ENCODE measurements around the gene PFKFB3.
"Not testable (repeated sequence)": the region's sequence is repeated elsewhere in the genome, so short reads cannot be mapped to it uniquely, and the experiment has no call there.

Gene PFKFB3

DNA sequence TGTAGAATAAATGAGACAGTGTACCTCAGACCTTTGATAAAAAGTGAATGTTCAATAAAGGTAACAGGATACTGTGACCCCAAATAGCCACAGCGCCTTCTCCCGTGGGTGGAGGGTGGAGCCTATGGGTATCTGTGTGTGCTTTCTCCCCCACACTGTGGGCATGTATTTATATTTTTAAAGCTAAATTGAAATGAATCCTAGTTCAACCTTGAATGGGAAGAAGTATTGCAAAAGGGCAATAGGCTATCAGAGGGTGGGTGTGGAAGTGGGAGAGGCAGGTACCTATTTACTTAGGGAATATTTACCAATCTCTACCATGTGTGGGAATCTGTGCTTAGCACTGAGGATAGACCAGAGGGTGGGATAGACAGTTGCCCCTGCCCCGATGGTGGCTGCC, 68.9 kb downstream of the PFKFB3 start:
- no peak for DNase-seq

DNA sequence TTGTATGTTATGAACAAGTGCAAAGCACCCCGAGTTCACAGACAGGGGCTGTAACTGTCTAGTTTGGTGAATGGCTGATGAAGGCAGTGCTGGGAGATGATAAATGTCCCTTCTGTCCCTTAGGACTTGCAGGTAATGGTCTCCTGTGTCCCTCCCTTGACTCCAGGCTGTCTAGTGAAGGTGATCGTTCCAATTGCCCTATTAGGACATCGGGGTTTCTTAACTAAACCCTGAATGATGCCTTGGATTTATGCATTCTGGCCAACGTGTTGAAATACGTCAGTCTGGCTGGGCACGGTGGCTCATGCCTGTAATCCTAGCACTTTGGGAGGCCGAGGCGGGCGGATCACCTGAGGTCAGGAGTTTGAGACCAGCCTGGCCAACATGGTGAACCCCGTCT, 69.4 kb downstream of the PFKFB3 start:
- no peak for DNase-seq

DNA sequence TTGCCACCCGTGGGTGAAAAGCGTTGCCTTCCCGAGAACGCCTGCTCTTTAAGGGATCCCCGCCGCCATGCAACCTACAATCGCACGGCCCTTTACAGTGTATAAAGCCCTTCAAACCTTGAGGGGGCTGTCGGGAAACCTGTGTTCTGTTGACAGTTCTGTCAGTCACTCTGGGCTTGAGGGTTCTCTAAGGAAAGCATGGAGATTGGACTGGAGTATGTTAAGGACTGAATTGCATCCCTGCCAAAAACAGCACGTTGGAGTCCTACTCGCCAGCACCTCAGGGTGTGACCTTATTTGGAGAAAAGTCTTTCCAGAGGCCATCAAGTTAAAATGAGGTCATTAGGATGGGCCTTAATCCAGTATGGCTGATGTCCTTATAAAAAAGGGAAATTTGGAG, 70.6 kb downstream of the PFKFB3 start:
- DNase-seq, result no peak

DNA sequence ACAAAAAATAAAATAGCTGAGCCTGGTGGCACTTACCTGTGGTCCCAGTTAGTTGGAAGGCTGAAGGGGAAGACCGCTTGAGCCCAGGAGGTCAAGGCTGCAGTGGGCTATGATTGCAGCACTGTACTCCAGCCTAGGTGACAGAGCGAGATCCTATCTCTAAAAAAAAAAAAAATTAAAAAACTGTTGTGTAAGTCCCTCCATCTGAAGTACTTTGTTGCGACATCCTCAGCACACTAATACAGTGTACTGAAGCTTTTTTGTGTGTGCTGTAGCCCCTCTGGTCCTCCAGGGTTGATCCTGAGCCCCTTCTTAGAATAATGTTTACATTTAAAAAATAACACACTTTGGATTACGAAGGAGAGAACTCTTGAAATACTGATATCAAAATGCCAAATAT, 71.3 kb downstream of the PFKFB3 start:
- no peak for DNase-seq

DNA sequence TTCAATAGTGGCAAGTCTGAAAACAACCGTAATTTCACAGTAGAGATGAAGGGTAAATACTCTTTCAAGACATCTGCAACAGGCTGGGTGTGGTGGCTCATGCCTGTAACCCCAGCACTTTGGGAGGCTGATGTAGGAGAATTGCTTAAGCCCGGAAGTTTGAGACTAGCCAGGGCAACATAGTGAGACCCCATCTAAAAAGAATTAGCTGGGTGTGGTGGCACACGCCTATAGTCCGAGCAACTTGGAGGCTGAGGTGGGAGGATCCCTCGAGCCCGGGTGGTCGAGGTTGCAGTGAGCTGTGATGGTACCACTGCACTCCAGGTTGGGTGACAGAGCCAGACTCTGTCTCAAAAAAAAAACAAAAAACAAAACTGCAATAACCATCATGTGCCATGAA, 71.8 kb downstream of the PFKFB3 start:
- DNase-seq, result no peak

DNA sequence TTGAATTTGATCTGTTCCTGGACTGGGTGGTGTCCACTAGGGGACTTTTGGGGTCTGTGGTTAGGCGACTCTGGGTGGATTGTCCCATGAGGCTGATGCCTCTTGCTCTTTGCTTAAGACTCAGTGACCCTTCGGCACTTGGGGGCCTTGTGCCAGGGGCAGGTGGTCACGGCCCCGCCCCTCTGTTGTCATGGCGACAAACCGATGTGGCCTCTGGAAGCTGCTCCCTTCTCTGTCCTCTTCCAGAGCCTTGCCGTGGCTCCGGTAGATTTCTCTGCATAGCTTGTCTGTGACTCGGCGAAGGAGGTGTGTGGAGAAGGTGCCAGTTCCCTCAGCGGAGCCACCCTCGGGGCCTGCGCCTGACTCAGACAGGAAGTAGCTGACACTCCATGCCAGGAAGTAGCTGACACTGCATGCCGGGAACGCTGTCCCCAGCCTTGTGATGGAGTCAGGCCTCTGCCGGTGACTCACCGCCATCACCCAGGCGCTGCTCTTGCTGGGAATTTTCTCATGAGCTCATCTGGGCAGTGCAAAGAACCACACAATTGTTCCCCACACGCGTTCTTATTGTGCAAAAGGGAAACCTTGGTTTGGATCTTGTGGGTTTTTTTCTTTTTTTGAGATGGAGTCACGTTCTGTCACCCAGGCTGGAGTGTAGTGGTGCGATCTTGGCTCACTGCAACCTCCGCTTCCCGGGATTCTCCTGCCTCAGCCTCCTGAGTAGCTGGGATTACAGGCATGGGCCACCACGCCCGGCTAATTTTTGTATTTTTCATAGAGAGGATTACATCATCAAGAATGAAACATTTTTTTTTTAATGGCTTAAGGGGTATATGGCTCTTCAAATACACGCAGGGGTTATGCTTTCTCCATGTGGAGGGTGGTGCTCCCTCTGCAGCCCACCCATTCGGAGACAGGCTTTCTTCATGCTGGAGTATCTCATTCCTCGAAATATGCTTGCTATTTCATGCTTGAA, 72.6 kb downstream of the PFKFB3 start:
- DNase-seq, result peak in 48 of 51 donors; percentile 13 to 95 (median 64)

DNA sequence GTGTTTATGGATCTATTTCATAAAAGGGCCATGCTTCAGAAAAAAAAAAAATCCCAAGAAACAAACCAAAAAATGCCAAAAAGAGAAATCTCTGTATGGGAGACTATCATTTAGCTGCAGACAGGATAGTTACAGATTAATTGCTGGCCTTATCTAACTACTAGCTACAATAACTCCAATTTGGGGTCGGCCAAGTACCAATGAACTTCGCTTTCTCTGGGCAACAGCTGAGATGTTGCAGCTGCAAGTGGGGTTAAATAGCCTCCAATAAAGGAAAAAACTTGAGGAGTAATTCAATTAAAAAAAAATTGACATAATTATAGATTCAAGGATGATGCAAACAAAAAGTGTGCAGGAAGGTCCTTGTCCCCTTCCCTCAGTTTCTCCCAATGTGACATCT, 73.6 kb downstream of the PFKFB3 start:
- DNase-seq, result no peak

DNA sequence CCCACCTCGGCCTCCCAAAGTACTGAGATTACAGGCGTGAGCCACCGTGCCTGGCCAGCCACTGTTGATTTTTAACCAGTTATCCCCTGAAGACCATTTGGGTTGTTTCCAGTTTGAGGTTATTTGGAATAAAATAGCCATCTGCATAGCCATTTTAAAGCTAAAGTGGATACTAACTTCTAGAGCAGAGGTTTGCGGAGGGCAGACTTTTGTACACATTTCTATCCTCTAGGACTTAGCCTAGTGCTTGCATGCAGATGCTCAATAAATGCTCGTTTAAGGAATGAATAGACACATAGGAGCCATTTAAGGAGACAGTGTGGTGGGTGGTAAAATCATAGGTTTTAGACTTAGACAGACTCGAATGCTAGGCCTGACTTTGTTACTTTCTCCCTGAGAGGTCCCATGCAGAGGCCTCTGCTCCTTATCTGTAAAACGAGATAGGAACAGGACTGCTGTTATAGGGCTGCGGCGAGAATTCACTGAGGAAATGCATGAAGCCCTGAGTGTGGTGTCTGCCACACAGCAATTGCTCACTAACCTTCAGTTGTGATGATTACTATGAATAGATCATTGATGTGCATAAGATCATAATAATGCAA, 75.9 kb downstream of the PFKFB3 start:
- no peak for DNase-seq

DNA sequence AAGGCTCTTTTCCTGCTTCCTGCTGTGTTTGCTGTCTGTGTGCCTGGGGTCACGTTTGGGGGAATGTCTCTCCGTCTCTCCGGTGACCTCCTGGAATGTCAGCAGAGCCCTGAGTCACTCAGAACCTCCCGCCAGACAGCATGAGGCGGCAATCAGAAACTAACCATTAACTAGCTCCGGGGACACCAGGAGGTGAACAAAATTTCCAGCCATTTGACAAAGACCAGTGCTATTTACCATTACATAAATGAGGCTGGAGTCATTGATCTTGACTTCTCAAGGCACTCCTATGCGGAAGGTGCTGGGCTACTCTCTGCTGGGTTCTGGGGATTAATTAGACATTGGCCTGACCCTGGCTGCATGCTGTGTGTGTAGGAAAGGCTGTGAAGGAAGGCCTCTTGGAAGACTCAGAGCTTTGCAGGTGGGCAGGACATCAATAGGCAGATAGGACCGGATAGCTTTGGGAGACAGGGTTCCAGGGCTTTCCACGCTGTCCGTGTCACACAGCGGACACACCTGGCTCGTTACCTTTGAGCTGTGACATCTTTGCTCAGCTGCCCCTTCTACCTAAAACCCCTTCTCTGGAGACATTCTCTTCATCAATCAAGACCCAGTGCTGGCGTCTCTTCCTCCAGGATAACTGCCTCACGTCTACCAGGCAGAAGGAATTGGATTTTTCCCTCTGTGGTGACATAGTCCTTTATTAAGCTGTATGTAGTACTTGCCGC, 77.0 kb downstream of the PFKFB3 start:
- DNase-seq, result peak in 14 of 51 donors; percentile 9 to 61 (median 29)

DNA sequence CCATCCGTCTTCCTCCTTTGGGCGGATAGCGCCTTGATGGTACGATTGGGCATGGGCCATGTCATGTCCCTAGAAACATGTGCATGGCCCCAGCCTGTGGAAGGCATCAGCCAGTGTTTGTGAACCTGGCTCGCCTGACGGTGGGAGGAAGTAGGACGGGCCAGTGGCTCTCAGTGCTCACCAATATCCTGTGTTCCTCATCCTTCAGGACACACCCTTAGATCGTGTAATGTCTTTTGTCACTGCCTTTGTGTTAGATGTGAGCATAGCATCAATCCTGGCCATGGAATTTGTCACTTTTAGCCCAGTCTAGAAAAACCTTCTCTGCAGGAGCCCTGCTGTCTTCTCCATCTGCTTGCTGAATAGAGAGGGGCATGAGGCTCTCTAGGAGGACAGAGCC, 77.6 kb downstream of the PFKFB3 start:
- DNase-seq, result no peak

DNA sequence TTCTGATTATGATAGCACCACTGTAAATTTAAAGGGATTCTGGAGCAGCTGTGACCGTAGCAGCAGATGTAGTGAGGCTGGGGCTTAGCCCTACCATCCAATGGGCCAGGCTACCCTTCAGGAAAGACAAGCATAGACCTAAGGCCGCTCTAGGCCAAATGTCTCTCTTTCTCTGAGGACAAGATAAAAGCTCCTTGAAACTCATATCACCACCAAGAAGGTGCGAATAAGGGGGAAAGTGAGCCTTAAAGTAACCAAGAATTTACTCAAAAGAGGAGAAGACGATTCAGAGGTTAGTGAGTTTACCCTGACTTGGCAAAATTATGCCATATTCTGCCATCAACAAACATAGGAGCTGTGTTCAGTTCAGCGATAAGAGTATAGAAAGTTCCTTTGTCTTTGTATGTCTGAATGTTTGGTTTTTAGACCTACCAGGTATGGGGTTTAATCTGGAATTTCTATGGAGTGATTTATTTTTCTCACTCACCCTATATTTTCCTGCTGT, 79.8 kb downstream of the PFKFB3 start:
- DNase-seq, result no peak

DNA sequence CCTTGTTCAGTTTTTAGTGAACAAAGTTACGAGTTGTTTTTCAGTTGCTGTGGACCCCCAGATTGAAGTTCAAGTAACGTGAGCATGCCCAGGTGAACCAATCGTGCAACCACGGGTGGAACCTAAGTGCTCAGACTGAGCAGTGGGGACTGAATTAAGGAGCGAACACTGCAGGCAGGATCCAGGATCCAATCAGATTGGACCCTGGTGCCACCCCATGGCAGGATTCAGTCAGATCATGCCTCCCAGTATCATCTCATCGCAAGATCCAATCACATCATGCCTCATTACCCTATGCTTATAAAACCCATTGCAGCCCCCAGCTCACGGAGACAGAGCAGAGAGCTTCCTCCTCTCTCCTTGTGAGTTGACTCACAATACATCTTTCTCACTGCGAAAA, 80.9 kb downstream of the PFKFB3 start:
- DNase-seq, result no peak

DNA sequence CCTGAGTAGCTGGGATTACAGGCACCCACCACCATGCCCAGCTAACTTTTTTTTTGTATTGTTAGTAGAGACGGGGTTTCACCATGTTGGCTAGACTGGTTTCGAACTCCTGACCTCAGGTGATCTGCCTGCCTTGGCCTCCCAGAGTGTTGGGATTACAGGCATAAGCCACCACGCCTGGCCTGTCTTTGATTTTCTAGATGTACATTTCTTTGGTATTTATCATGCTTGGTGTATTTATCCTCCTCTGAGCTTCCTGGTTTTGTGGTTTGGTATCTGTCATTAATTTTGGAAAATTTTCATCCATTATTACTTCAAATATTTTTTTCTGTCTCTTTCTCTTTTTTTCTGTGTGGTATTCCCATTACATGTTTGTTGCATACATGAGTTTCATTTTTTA, 87.9 kb downstream of the PFKFB3 start:
- DNase-seq, result not testable (repeated sequence)

DNA sequence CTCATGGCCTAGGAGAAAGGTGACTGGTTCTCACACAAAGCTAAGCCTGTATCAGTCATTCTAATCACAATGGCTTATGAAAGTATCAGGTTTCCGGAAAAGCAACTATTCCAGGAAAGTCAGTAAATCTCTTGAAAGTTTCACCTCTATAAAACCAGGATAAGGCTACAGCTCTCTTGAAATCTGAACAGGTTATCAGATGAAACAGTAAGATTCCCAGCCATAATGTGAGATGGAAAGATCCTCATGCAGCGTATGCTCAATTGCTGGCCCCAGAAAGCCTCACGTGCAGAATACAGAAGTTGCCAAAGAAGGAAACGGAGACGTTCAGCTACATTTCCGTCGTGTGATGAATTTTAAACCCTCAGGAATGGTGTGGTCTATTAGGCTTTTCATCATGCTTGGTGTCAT, 90.0 kb downstream of the PFKFB3 start:
- no peak for DNase-seq

DNA sequence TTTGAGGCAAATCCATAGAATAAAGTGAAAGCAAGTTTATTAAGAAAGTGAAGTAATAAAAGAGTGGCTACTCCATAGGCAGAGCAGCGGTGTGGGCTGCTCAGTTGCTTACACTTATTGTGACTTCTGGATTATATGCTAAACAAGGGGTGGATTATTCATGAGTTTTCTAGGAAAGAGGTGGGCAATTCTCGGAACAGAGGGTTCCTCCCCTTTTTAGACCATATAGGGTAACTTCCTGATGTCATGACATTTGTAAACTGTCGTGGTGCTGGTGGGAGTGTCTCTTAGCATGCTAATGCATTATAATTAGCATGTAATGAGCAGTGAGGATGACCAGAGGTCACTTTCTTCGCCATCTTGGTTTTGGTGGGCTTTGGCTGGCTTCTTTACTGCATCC, 93.7 kb downstream of the PFKFB3 start:
- not testable (repeated sequence) for DNase-seq

DNA sequence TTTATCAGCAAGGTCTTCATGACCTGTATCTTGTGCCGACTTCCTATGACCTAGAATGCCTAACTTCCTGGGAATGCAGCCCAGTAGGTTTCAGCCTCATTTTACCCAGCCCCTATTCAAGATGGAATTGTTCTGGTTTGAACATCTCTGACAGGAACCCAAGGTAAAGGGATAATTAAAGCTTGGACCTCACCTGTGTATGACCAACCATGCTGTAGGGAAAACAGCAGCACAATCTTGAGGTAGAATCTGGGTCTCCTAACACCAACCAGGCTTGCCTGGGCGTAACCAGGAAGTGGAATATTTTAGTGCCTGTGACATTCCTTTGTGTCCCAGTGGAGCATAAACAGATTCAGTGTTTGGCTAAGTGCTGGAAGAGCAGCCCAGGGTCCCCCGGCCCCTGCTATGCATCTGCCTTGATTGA, 94.1 kb downstream of the PFKFB3 start:
- DNase-seq, result no peak

DNA sequence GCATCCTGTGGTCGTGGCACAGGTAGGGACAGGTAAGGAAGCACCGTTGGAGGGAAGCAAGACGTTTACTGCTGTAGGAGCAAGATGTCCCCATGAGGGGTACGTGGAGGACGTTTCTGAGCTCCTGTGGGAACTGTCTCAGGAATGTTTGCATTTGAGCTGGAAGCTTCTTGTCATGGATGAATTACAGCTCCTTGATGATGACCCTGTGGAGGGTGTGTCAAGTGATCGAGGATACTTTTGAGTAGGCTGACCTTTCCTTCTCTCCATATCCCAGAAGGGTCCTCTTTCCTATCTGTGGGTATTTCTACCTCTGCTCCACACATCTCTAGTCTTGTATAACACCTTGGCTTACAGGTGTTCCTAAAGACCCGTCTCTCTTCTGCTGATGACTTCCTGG, 94.8 kb downstream of the PFKFB3 start:
- no peak for DNase-seq

DNA sequence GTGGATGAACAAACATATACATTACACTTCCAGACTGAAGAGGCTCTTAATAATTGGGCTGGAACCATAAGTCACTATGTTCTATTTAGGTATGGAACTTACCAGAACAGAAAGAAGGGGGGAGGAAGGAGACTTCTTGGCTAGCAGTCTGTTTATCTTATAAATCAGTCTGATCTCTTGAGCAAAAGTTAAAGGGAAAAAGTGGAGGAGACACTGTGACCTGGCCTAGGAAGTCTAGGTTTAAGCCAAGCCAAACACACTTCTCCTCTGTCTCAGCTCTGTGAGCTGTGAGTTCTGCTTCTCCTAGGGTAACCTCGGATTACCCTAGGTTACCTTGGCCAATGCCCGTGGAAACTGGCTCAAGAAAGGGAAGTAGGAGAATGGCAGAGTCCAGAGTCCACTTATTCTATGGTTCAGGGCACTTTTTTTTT, 95.2 kb downstream of the PFKFB3 start:
- DNase-seq, result peak in 2 of 51 donors; percentile 5 to 13

DNA sequence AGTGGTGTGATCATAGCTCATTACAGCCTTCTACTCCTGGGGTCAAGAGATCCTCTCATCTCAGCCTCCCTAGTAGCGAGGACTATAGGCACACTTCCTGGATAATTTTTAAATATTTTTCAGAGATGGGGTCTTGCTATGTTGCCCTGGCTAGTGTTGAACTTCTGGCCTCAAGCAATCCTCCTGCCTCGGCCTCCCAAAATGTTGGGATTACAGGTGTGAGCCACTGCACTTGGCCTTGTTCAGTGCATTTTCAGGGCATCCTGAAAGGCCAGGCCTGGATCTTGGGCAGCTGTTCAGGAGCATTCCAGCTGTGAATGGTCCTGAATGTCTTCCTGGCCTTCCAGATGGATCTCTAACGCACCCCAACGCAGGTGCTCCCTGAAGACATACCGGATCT, 95.7 kb downstream of the PFKFB3 start:
- DNase-seq, result no peak

DNA sequence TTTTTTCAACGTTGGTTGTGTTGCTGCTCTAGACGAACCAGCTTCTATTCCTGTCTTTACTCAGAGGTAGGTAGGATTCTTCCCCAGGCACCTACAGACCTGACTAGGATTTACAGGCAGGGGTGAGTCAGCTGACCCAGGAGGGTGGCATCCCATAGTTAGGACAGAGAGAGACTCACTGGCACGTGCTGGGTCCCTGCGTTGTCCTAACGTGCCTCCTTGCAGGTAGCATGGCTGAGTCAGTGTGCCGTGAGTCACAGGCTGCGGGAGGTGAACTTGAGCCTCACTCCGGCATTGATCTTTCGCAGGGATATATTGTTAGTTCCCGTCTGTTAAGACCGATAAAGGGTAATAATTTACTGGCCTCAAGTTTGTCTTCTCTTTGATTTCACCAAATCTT, 96.5 kb downstream of the PFKFB3 start:
- DNase-seq, result peak in 1 of 51 donors; percentile 7

DNA sequence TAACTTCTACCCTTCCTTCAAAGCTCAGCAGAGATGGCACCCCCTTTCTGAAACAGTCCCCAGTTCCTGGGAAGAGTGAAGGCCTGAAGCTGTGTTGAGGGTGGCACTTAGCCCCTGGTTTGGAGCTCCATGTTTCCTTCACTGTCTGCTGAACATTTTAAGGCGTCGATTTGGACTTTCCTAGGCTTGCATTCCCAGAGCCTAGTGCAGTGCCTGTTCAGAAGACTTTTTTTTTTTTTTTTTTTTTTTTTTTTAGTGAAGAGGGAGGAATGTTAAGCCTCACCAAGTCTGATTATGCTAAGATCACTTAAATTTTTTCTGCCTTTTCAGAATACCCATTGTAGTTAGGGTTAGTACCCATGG, 97.0 kb downstream of the PFKFB3 start:
- DNase-seq, result no peak

Measured in hypothalamus (tissue), 51 donors.